AG08395 (cell line): Measurements from ENCODE around the gene PLBD1.

ENCODE experiments used
- DNase-seq: peaks from one replicate; pipeline ENCODE4 v3.0.0; 2012; ENCODE audit warnings: mixed read lengths, low spot score

The PLBD1 gene

DNA sequence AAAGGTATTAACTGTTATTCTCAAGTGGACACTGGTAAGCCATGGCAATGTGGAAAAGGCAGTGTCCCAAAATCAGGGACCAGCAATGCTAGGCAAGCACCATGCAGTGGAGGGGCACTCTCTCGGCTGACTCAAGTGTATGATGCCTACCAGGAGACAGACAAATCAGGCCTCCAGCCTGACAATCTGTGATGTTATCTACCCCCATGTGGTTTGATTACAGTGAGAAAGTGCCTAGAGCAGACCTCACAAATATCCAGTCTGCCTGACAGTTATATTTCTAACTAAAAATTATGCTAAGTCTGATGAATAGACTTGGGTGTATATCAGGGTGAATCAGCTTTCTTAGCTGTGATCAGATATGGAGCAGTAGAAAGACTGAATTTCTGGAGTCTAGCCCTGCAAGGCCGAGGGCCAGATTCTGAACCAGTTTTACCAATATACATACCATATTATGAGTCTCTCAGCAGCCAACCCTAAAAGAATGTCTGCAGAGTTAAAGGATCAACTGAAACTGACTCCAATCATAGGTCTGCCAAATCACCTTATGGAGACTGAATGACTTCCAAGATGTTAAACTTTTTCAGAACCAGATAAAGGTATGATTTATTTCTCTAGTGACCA is 3.2 kb downstream of the PLBD1 start:
- DNase-seq, result no peak

DNA sequence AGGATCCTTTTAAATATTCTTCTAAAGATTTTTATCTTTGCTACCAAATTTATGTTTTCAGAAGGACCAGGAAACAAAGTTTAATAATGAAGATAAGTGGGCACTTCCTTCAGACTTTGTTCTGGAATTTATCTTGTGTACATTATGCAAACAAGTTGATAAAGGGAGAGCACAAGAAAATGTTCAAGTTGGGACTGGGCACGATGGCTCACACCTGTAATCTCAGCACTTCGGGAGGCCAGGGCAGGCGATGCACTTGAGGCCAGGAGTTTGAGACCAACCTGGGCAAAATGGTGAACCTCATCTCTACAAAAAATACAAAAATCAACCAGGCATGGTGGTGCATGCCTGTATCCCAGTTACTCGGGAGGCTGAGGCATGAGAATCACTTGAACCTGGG is 4.6 kb downstream of the PLBD1 start:
- DNase-seq, result no peak

DNA sequence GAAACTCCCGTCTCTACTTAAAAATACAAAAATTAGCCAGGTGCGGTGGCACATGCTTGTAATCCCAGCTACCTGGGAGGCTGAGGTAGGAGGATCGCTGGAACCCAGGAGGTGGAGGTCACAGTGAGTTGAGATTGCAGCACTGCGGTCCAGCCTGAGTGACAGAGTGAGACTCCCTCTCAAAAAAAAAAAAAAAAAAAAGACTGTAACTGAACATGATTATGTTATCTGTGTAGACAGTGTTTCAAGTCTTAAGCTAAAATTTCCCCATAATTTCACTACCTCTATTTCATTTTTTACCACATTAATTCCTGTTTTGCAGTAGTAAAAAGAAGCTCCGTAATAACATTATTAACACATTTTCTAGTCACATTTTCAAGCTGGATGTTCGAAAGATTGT is 5.4 kb downstream of the PLBD1 start:
- no peak for DNase-seq

DNA sequence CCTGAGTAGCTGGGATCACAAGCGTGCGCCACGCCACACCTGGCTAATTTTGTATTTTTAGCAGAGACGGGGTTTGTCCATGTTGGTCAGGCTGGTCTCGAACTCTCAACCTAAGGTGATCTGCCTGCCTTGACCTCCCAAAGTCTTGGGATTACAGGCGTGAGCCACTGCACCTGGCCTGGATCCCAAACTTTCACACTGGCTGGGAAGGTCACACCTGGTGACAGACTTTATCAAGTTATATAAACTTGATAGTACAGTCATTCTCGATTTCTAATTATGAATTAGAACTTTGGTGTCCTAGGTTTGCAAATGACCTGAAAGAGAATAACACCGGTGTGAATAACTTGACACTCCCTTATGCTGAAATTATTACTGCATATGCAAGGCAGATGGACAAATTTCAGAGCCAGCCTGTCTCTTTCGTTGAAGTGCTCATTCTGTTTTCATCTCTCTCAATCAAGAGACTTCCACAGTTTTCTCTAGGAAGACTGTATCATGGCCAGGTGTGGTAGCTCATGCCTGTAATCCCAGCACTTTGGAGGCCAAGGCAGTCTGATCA is 5.9 kb downstream of the PLBD1 start:
- no peak for DNase-seq

- no peak for DNase-seq
Observed at GRCh38 chr12:14560904-14561574, 6.6 kb downstream of the PLBD1 start.

- no peak for DNase-seq
Observed at GRCh38 chr12:14558473-14558959, 9.2 kb downstream of the PLBD1 start.

- no peak for DNase-seq
Observed at GRCh38 chr12:14557966-14558365, 9.7 kb downstream of the PLBD1 start.

DNA sequence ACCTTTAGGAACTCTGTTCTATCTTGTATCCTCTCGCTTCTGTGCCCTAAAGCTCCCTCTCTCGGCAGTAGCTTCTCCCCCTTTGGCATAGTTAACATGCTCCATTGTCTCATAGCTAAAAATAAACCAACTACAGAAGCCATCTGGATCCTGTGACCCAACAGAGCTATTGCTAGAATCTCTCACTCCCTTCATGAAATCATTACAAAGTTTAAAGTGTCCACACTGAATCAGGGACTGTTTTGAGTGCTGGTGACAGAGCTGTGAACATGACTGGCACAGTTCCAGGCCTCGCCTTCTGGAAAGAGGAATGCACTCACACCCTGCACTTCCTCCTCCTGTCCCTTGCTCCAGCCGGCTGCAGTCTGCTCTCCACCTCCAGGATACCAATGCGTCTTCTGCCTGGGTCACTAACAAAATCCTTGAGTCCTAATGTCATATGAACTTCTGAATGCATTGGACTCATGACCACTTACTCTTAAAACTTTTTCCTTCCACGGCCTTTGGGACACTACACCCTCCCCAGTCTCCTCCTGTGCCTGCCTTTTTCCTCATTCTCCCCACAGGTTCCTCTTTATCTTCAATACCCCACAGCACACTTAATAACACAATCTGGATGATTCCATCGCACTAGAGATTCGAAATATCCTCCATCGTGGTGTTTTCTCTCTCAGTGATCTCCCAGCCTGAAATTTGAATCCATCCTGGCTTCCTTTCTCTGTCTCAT is 13.2 kb downstream of the PLBD1 start:
- DNase-seq, result no peak

- no peak for DNase-seq
Observed at GRCh38 chr12:14548609-14549008, 19.1 kb downstream of the PLBD1 start.

DNA sequence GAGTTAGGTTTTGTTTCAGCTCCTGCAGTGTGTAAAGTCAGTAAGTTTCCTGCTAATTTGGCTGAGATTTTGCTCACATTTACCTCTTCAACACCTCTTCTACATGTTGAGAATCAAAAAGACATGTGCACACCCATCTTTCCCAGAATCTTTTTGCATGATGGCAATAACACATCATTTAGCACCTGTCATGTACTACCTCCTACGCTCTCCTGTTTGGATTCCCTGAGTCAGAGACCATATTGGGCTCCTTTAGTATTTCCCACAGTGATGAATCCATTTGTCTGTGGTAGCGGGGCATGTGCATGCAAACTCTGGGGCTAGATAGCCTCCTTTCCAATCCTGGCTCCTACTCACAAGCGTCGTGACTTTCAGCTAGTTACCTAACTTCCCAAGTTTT is 20.1 kb downstream of the PLBD1 start:
- no peak for DNase-seq

- DNase-seq, result no peak
Observed at GRCh38 chr12:14545144-14546124, 22.2 kb downstream of the PLBD1 start.

DNA sequence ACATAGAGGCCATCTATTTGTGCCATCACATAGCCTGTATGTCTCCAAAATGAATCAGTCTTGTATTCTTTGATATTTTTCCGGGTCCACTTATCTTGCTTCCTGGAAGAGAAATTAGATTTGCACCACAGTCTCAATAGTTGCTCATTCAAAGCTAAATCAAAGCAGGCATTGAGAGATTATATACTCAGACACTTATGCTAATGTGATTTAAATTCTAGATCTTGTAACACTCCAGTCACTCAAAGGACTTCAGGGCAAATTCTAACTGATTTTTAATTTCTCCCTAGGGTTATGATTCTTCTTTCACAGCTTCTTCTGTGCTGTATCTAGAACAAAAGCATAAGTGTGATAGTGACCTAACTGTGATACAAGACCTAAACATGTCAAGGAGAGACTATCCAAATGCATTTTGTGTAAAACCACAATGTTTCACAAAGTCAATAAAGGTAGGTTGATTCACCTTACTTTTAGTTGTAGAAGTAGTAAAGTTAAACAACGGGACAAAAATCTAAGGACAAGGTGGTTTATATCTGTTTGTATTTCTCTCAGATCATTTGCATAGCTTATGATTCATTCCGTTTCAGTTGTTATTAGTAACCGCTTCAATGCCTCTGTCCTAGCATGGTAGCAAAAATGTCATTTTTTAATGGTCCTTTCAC is 26.8 kb downstream of the PLBD1 start:
- DNase-seq, result no peak

- DNase-seq, result no peak
Observed at GRCh38 chr12:14537088-14537487, 30.6 kb downstream of the PLBD1 start.

DNA sequence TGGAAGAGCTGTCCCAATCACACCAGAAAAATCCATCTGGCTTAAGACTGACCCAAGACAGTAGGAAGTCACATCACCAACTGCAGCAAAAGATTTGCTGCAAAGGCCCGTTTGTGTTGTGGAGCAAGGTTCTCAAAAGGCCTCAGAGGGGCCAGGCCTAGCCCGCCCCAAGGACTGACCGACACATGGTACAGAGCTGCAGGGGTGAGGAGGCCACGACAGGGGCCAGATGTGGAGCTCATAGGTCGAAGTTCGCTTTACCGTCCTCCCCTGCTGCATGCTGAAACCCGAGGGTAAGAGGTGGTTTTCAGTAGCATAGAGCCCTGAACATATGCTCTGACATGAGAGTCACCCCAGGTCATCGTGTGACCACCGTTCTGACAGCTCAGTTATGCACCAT is 35.5 kb downstream of the PLBD1 start:
- no peak for DNase-seq

- no peak for DNase-seq
Observed at GRCh38 chr12:14525964-14526363, 41.7 kb downstream of the PLBD1 start.

DNA sequence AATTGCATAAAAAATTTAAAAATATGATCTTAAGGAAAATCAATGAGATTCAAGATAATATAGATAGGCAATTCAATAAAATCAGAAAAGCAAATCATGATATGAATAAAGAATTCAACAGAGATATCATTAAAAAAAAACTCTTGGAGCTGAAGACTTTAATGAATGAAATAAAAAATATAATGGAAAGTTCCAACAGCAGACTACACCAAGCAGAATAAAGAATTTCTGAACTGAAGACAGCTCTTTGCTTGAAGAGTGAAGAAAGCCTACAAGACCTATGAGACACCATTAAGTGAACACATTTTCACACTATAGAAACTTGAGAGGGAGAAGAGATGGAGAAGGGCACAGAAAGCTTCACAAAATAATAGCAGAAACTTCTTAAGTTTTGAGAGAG is 45.9 kb downstream of the PLBD1 start:
- DNase-seq, result no peak

DNA sequence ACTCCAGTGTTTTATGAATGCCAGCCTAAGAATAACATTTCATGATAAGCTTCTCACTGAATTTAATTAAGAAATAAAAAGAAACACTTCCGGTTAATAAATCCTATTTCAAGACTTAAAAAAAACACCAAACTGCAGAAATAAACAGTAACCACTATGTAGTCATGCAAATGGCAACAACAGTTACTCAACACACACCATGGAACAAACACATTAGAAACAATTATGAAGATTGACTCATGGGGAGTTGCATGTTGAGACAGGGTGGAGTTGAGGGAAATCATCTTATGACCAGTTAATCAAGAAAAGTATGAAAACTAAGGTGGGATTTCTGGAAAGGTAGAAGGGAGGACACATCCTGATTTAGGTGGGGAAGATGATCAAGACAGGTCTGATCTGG is 52.7 kb downstream of the PLBD1 start:
- DNase-seq, result no peak

- peak; percentile 7 for DNase-seq
Observed at GRCh38 chr12:14514154-14514842, 53.4 kb downstream of the PLBD1 start.

DNA sequence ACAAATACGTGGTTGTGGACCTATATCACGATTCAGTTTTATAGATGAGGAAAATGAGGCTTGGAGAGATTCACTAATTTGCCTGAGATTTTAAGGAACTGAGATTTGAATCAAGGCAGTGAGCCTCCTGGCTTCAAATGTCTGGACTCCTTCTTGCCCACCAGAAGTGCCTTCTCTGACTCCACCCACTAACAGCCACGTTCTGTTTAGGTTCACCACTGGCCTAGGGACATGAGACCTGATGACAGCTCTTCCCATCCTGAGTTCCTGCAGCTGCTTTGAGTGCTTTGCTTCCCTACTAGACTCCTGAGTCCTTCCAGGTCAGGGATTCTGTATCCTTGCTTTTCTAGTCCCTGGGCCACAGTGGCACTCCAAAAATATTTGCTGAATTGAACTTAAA is 57.1 kb downstream of the PLBD1 start:
- no peak for DNase-seq
